LNCAP (cell line): ENCODE results near the gene PIPOX.

Experiments used
- CTCF ChIP-seq: fragments of 450-650 bp; IDR thresholded peaks from 2 replicates; pipeline ENCODE4 v1.5.1; 2017; ENCODE audit warnings: mild to moderate bottlenecking

PIPOX gene

GRCh38 chr17:29042679-29043538 is at the start of gene PIPOX:
Gene PIPOX (plus strand): TSS chr17:29043141. CDS start chr17:29043226, 85 bp downstream.
- no peak for TF ChIP-seq CTCF

GRCh38 chr17:28993645-28994426 is 49.1 kb upstream of the PIPOX start:
- no peak for TF ChIP-seq CTCF

GRCh38 chr17:28996554-28997096 is 46.3 kb upstream of the PIPOX start:
- TF ChIP-seq CTCF, result no peak

GRCh38 chr17:28997806-28998205 is 45.1 kb upstream of the PIPOX start:
- no peak for TF ChIP-seq CTCF

- TF ChIP-seq CTCF, result no peak
These were observed 43.7 kb upstream of the PIPOX start for GRCh38 chr17:28999206-28999605.

- no peak for TF ChIP-seq CTCF
These were observed 42.0 kb upstream of the PIPOX start for GRCh38 chr17:29000973-29001372.

- TF ChIP-seq CTCF, result no peak
These were observed 40.1 kb upstream of the PIPOX start for GRCh38 chr17:29002811-29003210.
